ENCODE data around the gene SH3RF3.

GRCh38 chr2:109129356-109129920, 433 bp downstream of the SH3RF3 start:
- no peak for TF ChIP-seq POLR2A (IDR thresholded peaks at IDR 0.05)
- no peak for TF ChIP-seq CTCF (IDR thresholded peaks at IDR 0.05 in 4 of 5, conservative IDR thresholded peaks at IDR 0.05 in 1 of 5)
